ENCODE data around the gene DBT.

The DBT gene

GRCh38 chr1:100187912-100188311, 61.7 kb downstream of the DBT start:
- DNase-seq: no peak

GRCh38 chr1:100184536-100184935, 65.1 kb downstream of the DBT start:
- peak in 3 of 4 experiments; percentile 7 to 9 (median 7) for DNase-seq

GRCh38 chr1:100183370-100183769, 66.3 kb downstream of the DBT start:
- DNase-seq: no peak

- DNase-seq: peak in 1 of 4 experiments; percentile 4
These were observed 71.5 kb downstream of the DBT start, which contains the start of gene LRRC39 for GRCh38 chr1:100178091-100178490. Gene LRRC39 (minus strand): TSS chr1:100178256. CDS start chr1:100168516, 9,740 bp downstream.

- peak in 1 of 4 experiments; percentile 3 for DNase-seq
These were observed 72.2 kb downstream of the DBT start for GRCh38 chr1:100177295-100178041.

- DNase-seq: no peak
These were observed 81.6 kb downstream of the DBT start for GRCh38 chr1:100168051-100168450.

GRCh38 chr1:100164702-100165101, 84.9 kb downstream of the DBT start:
- no peak for DNase-seq

- DNase-seq: no peak
These were observed 85.4 kb downstream of the DBT start for GRCh38 chr1:100164216-100164615.

GRCh38 chr1:100162881-100163280, 86.8 kb downstream of the DBT start:
- DNase-seq: no peak

GRCh38 chr1:100152271-100152670, 97.4 kb downstream of the DBT start:
- DNase-seq: peak; percentile 14 to 52 (median 36)

GRCh38 chr1:100151679-100152078, 98.0 kb downstream of the DBT start:
- DNase-seq: no peak

- no peak for DNase-seq
These were observed 101.8 kb downstream of the DBT start for GRCh38 chr1:100147875-100148274.

GRCh38 chr1:100146958-100147357, 102.7 kb downstream of the DBT start:
- no peak for DNase-seq

- no peak for DNase-seq
These were observed 104.5 kb downstream of the DBT start for GRCh38 chr1:100145116-100145515.

- no peak for DNase-seq
These were observed 107.3 kb downstream of the DBT start for GRCh38 chr1:100142343-100142742.

- DNase-seq: no peak
These were observed 108.4 kb downstream of the DBT start for GRCh38 chr1:100141192-100141591.

- DNase-seq: no peak
These were observed 112.0 kb downstream of the DBT start for GRCh38 chr1:100137602-100138001.
